MM.1S (cell line): ENCODE results near the gene BCL11B.

Experiments used
- DNase-seq: peaks from one replicate; pipeline ENCODE4 v3.0.0-alpha.2; 2015
- H2AFZ ChIP-seq: fragments of 300-600 bp; sonication (generic); 2 replicates; pipeline ENCODE4 v1.6.0; 2016; ENCODE audit warnings: antibody characterized with exemption, low read length
- H3F3A ChIP-seq: fragments of 300-600 bp; sonication (generic); 2 replicates; pipeline ENCODE4 v1.6.1; 2016; ENCODE audit warnings: mild to moderate bottlenecking, antibody characterized with exemption, low read length, moderate library complexity, mixed read lengths; ENCODE audit not compliant: insufficient read depth
- H3K27ac ChIP-seq: fragments of 300-600 bp; sonication (generic); 2 replicates; pipeline ENCODE4 v1.5.1; 2016; ENCODE audit warnings: mild to moderate bottlenecking, low read length
- H3K27me3 ChIP-seq: fragments of 300-600 bp; sonication (generic); replicated peaks from 2 replicates; pipeline ENCODE4 v1.6.0; 2016; ENCODE audit warnings: low read length; ENCODE audit not compliant: insufficient read depth
- H3K36me3 ChIP-seq: fragments of 300-600 bp; sonication (generic); replicated peaks from 2 replicates; pipeline ENCODE4 v1.6.1; 2016; ENCODE audit warnings: mild to moderate bottlenecking, low read length, mixed read lengths; ENCODE audit not compliant: insufficient read depth
- H3K4me1 ChIP-seq: fragments of 300-600 bp; sonication (generic); 2 replicates; pipeline ENCODE4 v1.6.1; 2016; ENCODE audit warnings: low read length, mixed read lengths
- H3K4me2 ChIP-seq: fragments of 300-600 bp; sonication (generic); 2 replicates; pipeline ENCODE4 v1.6.0; 2016; ENCODE audit warnings: low read depth, low read length
- H3K4me3 ChIP-seq: fragments of 300-600 bp; sonication (generic); 2 replicates; pipeline ENCODE4 v1.5.1; 2016; ENCODE audit warnings: low read length, mixed read lengths
- H3K79me2 ChIP-seq: fragments of 300-600 bp; sonication (generic); 2 replicates; pipeline ENCODE4 v1.6.1; 2016; ENCODE audit warnings: mixed run types, low read length, mixed read lengths
- H3K9ac ChIP-seq: fragments of 300-600 bp; sonication (generic); 2 replicates; pipeline ENCODE4 v1.6.1; 2016; ENCODE audit warnings: low read length, mixed read lengths
- H3K9me2 ChIP-seq: fragments of 300-600 bp; sonication (generic); replicated peaks from 2 replicates; pipeline ENCODE4 v1.6.1; 2016; ENCODE audit warnings: mild to moderate bottlenecking, low read length, mixed read lengths; ENCODE audit not compliant: insufficient read depth
- H3K9me3 ChIP-seq: fragments of 300-600 bp; sonication (generic); replicated peaks from 2 replicates; pipeline ENCODE4 v1.6.1; 2016; ENCODE audit warnings: mild to moderate bottlenecking, low read length, mixed read lengths; ENCODE audit not compliant: insufficient read depth
- H4K20me1 ChIP-seq: fragments of 300-600 bp; sonication (generic); 2 replicates; pipeline ENCODE4 v1.6.1; 2016; ENCODE audit warnings: mild to moderate bottlenecking, low read length, moderate library complexity, mixed read lengths; ENCODE audit not compliant: insufficient read depth
- CTCF ChIP-seq: fragments of 300-600 bp; sonication (generic); IDR thresholded peaks from 2 replicates; pipeline ENCODE4 v1.5.1; 2016; ENCODE audit warnings: antibody characterized with exemption, low read length, mixed read lengths
- EZH2 ChIP-seq: fragments of 300-600 bp; sonication (generic); optimal IDR thresholded peaks from 2 replicates; pipeline ENCODE3; 2017; ENCODE audit warnings: low read depth, mild to moderate bottlenecking, antibody characterized with exemption, low read length, mixed read lengths
- EZH2phosphoT487 ChIP-seq: fragments of 300-600 bp; sonication (generic); IDR thresholded peaks from 2 replicates; pipeline ENCODE4 v1.6.1; 2018; ENCODE audit warnings: antibody characterized with exemption, low read length

The BCL11B gene

GRCh38 chr14:99182548-99183250 is 89.3 kb downstream of the BCL11B start:
- Histone ChIP-seq H3K79me2 (no peaks in the 10 kb centered on the region), H3K9me2 (no peaks in the 10 kb centered on the region), H2AFZ (no peak overlapping the region), H3K27ac (no peak overlapping the region), H4K20me1 (no peaks in the 10 kb centered on the region), H3K36me3 (no peaks in the 10 kb centered on the region), H3K4me2 (no peak overlapping the region), H3K9me3 (no peaks in the 10 kb centered on the region), H3F3A (no peaks in the 10 kb centered on the region), H3K4me3 (no peak overlapping the region), H3K4me1 (no peaks in the 10 kb centered on the region), H3K27me3 (no peaks in the 10 kb centered on the region), H3K9ac (no peak overlapping the region)
- TF ChIP-seq EZH2phosphoT487 (no peak), CTCF (no peak), EZH2 (no peak)
- no peak for DNase-seq

GRCh38 chr14:99181804-99182520 is 90.0 kb downstream of the BCL11B start:
- H3K9me3 ChIP-seq = no peaks in the 10 kb centered on the region
- H3K36me3 ChIP-seq = no peaks in the 10 kb centered on the region
- no peak overlapping the region for H3K27ac ChIP-seq
- H3K4me1 ChIP-seq = no peaks in the 10 kb centered on the region
- no peak overlapping the region for H2AFZ ChIP-seq
- TF ChIP-seq CTCF (no peak), EZH2 (no peak), EZH2phosphoT487 (no peak)
- no peak overlapping the region for H3K9ac ChIP-seq
- H3F3A ChIP-seq = no peaks in the 10 kb centered on the region
- H3K4me2 ChIP-seq = no peak overlapping the region
- DNase-seq = no peak
- no peaks in the 10 kb centered on the region for H4K20me1 ChIP-seq
- no peaks in the 10 kb centered on the region for H3K9me2 ChIP-seq
- H3K79me2 ChIP-seq = no peaks in the 10 kb centered on the region
- H3K4me3 ChIP-seq = no peak overlapping the region
- H3K27me3 ChIP-seq = no peaks in the 10 kb centered on the region

GRCh38 chr14:99181241-99181640 is 90.8 kb downstream of the BCL11B start:
- no peaks in the 10 kb centered on the region for H3K79me2 ChIP-seq
- no peaks in the 10 kb centered on the region for H3F3A ChIP-seq
- H3K27ac ChIP-seq = no peak overlapping the region
- no peak overlapping the region for H2AFZ ChIP-seq
- H4K20me1 ChIP-seq = no peaks in the 10 kb centered on the region
- no peaks in the 10 kb centered on the region for H3K27me3 ChIP-seq
- H3K4me3 ChIP-seq = no peak overlapping the region
- no peak overlapping the region for H3K9ac ChIP-seq
- no peak overlapping the region for H3K4me2 ChIP-seq
- no peaks in the 10 kb centered on the region for H3K9me3 ChIP-seq
- TF ChIP-seq EZH2phosphoT487 (no peak), EZH2 (no peak), CTCF (no peak)
- no peak for DNase-seq
- no peaks in the 10 kb centered on the region for H3K36me3 ChIP-seq
- H3K4me1 ChIP-seq = no peaks in the 10 kb centered on the region
- H3K9me2 ChIP-seq = no peaks in the 10 kb centered on the region
